Esophagus mucosa (tissue), 1 donor: Measurements from ENCODE around the gene WASHC2C. TPM values are rescaled to one million over a fixed set of nuclear protein-coding genes. Genes with fewer than 3 reads are reported as not detected.
A peak's percentile ranks its signal among the peaks of the same experiment; 100 is the strongest.
"Not testable (repeated sequence)": the region's sequence is repeated elsewhere in the genome, so short reads cannot be mapped to it uniquely, and the experiment has no call there.

Experiments
- ATAC-seq: fragments of 200-7000 bp; cut with Tn5 transposase; one replicate; pipeline ENCODE4 v1.9.1; 2020
- total RNA-seq: library from RNA; stranded (reverse); gene quantifications from one replicate; pipeline ENCODE4 v1.2.4, GENCODE V29; 2023
- donor health status: DM: yes; HTN: yes; CAD: no.

WASHC2C gene
- total RNA-seq, 1 donor from 2014 or later: 17.9 TPM

DNA sequence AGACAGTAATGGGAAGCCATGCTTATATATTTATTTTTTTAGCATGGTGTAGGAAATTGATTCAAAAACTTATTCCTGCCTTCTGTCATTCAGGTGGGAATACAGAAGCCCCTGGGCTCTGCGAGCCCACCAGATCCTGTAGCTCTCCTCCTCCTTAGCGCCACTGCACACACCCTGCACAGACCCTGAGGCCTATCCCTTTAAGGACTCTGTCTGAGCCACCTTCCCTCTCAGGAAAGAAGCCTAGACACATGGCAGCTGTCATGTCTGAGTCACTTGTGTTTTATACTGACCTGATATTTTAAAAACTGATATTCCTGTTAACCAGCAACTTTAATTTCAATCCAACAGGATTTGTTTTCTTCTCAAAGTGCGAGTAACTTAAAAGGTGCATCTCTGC lies 36.0 kb downstream of the WASHC2C start:
- ATAC-seq: not testable (repeated sequence)

GRCh38 chr10:45768334-45768733 lies 41.3 kb downstream of the WASHC2C start:
- not testable (repeated sequence) for ATAC-seq

DNA sequence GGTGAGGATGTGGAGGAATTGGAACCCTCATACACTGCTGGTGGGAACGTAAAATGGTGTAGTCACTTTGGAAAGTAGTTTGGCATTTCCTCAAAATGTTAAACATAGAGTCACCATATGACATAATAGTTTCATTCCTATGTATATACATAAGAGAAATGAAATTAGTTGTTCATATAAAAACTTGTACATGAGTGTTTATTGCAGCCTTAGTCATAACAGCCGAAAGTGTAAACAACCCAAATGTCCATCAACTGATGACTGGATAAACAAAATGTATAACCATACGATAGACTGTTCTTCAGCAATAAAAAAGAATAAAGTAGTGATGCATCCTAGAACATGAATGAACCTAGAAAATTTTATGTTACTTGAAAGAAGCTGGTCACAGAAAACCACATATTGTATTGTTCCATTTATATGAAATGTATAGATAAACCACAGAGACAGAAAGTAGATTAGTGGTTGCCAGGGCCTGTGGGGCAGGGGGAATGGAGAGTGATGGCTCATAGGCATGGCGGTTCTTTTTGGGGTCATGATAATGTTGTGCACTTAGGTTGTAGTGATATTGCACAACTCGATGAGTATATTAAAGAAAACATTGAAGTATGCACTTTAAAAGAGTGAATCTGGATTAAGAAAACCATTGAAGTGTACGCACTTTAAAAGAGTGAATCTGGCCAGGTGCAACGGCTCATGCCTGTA lies 44.8 kb downstream of the WASHC2C start:
- not testable (repeated sequence) for ATAC-seq

DNA sequence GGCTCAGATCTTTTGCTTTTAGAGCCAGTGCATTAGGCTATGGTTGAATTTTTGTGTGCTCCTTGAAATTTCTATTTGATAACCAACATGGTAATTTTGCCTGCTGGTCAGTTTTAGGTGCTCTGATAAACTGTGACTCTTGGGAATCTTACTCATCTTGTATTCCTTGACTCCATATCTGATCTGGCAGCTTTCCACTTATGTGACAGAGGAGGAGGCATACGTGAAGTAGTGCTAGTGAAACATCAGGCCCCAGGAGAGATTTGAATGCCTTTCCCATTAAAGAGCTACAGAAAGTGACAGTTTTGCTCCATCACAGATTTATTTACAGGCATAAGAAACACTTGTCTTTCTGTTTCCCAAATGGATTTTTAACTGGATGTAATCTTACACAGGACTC lies 59.2 kb downstream of the WASHC2C start:
- not testable (repeated sequence) for ATAC-seq

DNA sequence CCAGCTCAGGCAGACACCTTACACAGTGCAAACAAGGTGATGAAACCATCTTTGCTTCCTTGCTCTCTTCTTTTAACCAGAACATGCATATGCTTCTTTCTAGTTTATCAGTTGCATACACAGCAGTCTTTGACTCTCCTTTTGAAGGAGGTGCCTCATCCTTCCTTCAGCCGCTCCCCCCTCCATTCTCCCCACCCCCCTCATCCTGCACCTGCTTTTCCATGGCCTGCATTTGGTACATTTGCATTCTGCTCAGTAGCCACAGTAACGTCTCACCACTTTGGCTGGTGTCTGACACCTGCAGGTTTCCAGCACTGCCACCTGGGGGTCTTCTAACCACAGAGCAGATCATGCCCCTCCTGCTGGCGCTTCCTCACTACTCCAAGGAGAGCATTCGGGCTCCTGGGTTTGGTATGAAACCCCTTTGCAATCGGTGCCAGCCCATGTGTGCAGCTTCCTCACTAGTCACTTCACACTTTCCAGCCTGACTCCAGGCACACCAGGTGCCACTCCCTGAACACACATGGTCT lies 60.2 kb downstream of the WASHC2C start:
- ATAC-seq: not testable (repeated sequence)

- ATAC-seq: not testable (repeated sequence)
These were observed 62.9 kb downstream of the WASHC2C start for GRCh38 chr10:45789991-45790390.

DNA sequence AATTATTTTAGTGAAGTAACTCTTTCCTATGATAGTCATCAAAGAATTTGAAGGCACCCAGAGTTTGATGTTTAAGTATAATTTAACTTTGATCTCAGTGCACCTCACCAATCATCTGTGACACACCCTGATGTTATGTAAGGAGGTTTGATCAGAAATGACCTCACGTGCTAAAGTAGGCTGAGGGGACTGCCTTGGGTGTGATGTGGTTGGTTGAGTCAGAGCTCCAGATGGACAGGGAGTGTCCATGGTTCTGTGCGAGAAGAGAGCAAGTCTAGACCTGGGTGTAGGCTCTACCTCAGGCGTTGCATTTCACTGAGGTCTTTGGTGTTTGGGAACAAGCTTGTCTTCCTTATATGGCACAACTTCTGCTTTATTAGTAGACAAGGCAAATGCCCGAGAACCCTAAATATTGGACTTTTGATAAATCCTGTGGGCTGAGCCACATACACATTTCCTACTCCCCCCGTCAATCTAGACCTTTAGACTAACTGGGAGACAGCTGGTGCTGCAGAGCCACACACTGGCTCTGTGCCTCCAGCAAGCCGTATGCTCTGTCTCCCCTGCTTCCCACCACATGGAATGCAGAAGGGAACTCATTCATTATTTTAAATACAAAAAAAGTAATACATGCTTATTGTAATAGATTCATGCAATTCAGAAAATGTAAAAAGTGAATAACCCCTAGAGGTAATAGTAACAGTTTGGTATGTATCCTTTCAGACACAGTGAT lies 63.8 kb downstream of the WASHC2C start:
- peak; percentile 95 for ATAC-seq

GRCh38 chr10:45794761-45795160 lies 67.7 kb downstream of the WASHC2C start:
- ATAC-seq: not testable (repeated sequence)

- ATAC-seq: not testable (repeated sequence)
These were observed 76.3 kb downstream of the WASHC2C start for GRCh38 chr10:45803060-45804010.

- ATAC-seq: not testable (repeated sequence)
These were observed 77.9 kb downstream of the WASHC2C start for GRCh38 chr10:45804996-45805395.

- ATAC-seq: no peak
These were observed 82.8 kb downstream of the WASHC2C start for GRCh38 chr10:45809837-45810236.

GRCh38 chr10:45811075-45811474 lies 84.0 kb downstream of the WASHC2C start:
- no peak for ATAC-seq

DNA sequence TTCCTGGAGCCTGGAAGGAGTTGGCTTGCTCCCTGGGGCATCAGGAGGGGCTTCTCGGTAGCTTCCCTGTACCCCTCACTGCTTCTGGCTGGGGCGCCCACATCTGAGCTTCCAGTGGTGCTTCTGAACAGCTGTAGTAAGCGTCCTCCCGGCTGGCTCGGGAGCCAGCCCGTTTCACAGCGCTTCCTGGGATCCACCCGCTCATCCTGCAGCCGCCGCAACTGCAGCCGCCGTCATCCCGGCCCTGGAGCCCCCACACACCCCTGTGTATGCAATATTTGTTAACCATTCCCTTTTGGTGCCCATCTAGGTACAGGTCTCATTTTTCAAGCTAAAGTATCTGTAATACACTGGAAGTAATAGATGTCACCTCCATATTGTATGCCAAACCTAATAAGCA lies 85.9 kb downstream of the WASHC2C start:
- ATAC-seq: not testable (repeated sequence)

DNA sequence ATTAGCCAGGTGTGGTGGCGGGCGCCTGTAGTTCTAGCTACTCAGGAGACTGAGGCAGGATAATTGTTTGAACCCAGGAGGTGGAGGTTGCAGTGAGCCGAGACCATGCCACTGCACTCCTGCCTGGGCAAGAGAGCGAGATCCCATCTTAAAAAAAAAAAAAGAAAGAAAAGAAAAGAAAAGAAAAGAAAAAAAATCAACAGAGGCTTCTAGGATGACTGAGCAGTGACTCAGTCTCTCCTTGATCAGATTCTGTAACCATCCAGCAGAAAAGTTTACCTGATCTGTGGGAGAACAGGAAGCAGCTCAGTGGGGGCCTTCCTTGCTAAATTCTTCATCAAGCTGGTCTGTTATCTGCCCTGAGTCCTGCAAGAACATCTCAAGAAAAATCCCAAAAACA lies 87.1 kb downstream of the WASHC2C start:
- not testable (repeated sequence) for ATAC-seq

GRCh38 chr10:45817130-45817859 lies 90.2 kb downstream of the WASHC2C start:
- no peak for ATAC-seq

DNA sequence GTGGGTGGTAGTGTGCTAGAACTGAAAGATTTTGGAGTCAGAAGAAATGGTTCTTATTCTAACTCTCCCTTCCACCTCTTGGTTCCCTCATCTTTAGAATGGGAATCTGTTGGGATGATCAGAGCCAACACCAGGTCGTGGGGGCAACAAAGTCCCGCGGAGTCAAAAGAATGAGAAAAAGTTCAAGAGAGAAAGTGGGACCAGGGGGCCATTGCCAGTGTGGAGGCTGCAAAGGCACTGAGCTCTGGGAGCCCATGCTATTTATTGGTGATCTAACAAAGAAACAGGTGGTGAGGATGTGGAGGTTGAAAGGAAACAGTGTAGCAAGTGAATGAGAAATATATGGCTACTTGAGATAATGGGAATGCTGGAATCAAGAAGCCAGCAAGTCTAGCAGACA lies 90.8 kb downstream of the WASHC2C start:
- ATAC-seq: no peak

DNA sequence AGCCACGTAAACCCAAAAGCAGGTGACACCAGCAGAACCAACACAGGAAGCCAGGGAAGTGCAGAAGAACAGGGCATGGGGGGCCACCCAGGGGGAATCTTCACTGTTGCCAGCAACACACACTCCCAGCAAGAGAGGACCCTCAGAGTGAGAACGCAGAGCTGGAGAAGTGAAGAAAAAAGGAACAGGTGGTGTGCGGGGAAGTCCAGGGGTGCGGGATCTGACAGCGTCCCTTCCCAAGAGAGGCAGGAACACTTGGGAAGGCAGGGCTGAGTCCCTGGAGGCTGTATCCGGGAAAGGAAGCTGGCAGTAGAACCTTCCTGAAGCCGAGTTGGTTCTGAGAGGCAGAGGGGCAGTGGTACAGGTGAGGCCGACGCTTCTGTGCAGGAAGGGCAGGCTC lies 92.5 kb downstream of the WASHC2C start:
- no peak for ATAC-seq

DNA sequence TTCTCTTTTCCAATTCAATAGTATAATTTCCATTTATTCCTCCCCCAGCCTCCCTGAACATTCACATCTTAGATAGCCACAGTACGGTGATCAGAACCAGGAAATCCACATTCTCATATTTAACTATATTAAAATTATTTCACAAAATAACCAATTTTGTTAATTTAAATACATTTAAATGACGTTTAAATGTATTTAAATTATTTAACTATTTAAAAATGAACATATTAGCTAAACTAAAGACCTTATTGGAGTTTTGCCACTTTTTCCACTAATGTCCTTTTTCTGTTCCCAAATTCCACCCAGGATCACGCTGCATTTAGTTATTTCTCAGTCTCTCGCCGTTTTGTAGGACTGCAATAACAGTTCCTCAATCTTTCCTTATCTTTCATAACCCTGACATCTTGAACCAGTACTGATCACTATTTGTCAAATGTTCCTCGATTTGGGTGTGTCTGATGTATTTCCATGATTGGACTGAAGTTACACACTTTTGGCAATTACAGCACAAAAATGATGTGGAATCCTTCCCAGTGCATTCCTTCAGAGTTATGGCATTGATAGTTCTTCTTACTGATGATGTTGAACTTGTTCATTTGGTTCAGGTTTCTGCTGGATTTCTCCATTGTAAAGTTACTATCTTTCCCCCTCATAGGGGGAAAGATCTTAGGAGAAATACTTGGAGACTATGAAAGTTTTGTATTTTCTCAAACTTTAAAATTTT lies 93.2 kb downstream of the WASHC2C start:
- not testable (repeated sequence) for ATAC-seq

- ATAC-seq: not testable (repeated sequence)
These were observed 95.9 kb downstream of the WASHC2C start for GRCh38 chr10:45822918-45823317.
